ENCODE results near the gene TRPC6. TPM values are rescaled to one million over a fixed set of nuclear protein-coding genes. Genes with fewer than 3 reads are reported as not detected.
A peak's percentile ranks its signal among the peaks of the same experiment; 100 is the strongest.
"Not testable (repeated sequence)": the region's sequence is repeated elsewhere in the genome, so short reads cannot be mapped to it uniquely, and the experiment has no call there.

TRPC6 gene
- total RNA-seq, 2 donors from 2014 or later: 0.70 to 1.3 TPM

- DNase-seq: no peak
- no peak for ATAC-seq
- intact Hi-C loops (cut with DNase I, micrococcal nuclease): no loop called here
These were observed 117.5 kb downstream of the TRPC6 start for GRCh38 chr11:101466352-101466751.

DNA sequence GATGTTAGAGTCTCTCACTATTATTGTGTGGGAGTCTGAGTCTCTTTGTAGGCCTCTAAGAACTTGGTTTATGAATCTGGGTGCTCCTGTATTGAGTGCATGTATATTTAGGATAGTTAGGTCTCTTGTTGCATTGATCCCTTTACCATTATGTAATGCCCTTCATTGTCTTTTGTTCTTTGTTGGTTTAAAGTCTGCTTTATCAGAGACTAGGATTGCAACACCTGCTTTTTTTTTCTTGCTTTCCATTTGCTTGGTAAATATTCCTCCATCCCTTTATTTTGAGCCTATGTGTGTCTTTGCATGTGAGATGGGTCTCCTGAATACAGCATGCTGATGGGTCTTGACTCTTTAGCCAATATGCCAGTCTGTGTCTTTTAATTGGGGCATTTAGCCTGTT, 119.4 kb downstream of the TRPC6 start:
- ATAC-seq; DNase-seq; intact Hi-C loops (cut with DNase I, micrococcal nuclease): not testable (repeated sequence)

GRCh38 chr11:101459020-101459419, 124.8 kb downstream of the TRPC6 start:
- ATAC-seq (no peak), DNase-seq (no peak)
- intact Hi-C loops (cut with DNase I, micrococcal nuclease): loop anchor here in 1 of 2 donors (5.0 kb wide), 1 partner anchor 388 kb away; no protein-coding TSS in a partner anchor

- intact Hi-C loops (cut with DNase I, micrococcal nuclease): loop anchor here in 1 of 2 donors (5.0 kb wide), 1 partner anchor 389 kb away; no protein-coding TSS in a partner anchor
- no peak for ATAC-seq
These were observed 125.6 kb downstream of the TRPC6 start for GRCh38 chr11:101458161-101458560.

GRCh38 chr11:101456812-101457211, 127.0 kb downstream of the TRPC6 start:
- DNase-seq (no peak), ATAC-seq (no peak)
- intact Hi-C loops (cut with DNase I, micrococcal nuclease): loop anchor here in 1 of 2 donors (5.0 kb wide), 1 partner anchor 390 kb away; no protein-coding TSS in a partner anchor

More at GRCh38 chr11:101458161-101458560, 125.6 kb downstream of the TRPC6 start:
- no peak for DNase-seq

DNA sequence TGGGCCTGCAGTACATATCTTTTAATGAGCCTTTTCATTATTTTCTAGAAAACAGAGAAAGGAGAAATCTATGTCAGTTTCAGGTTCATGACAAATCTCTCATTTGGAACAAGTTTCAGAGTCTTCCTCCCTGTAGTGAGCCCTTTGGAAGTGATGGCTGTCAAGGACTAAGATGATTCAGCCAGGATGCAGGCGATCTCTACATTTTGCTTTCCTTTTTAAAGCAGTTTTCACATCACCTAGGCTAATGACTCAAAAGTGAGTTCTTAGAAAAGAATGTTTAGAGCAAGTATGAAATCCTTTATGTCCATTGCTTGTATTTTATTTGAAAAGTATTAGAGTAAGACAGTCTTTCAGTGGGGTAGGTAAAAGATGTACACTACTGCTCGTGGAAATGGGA, 130.1 kb downstream of the TRPC6 start:
- intact Hi-C loops (cut with DNase I, micrococcal nuclease): no loop called here
- DNase-seq (no peak), ATAC-seq (no peak)

GRCh38 chr11:101448881-101449442, 134.8 kb downstream of the TRPC6 start:
- ATAC-seq (no peak), DNase-seq (no peak)
- intact Hi-C loops (cut with DNase I, micrococcal nuclease): no loop called here

GRCh38 chr11:101446726-101447125, 137.1 kb downstream of the TRPC6 start:
- intact Hi-C loops (cut with DNase I, micrococcal nuclease): no loop called here
- ATAC-seq (no peak), DNase-seq (no peak)

GRCh38 chr11:101446238-101446637, 137.6 kb downstream of the TRPC6 start:
- intact Hi-C loops (cut with DNase I, micrococcal nuclease): no loop called here
- ATAC-seq (no peak), DNase-seq (no peak)

- DNase-seq: no peak
- ATAC-seq: no peak
- intact Hi-C loops (cut with DNase I, micrococcal nuclease): no loop called here
These were observed 138.0 kb downstream of the TRPC6 start for GRCh38 chr11:101445761-101446160.

DNA sequence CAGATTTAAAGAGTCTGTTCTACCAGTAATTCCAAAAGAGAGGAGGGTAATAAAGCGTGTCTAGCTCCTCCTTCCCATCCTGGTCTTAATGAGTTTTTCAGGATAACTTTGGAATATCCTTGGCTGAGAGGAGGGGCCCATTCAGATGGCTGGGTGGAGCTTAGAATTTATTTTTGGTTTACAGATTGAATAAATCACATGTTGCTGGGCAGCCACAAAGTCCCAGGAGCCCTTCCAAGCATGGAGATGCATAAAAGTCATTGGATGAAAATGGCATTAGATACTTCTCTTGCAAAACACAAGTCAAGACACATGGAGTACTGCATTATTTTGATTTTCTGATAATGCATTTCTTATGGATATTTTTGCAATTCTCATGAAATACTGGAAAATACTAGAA, 139.0 kb downstream of the TRPC6 start:
- intact Hi-C loops (cut with DNase I, micrococcal nuclease): no loop called here
- DNase-seq (no peak), ATAC-seq (no peak)

GRCh38 chr11:101444164-101444563, 139.6 kb downstream of the TRPC6 start:
- intact Hi-C loops (cut with DNase I, micrococcal nuclease): no loop called here
- peak; percentile 58 for ATAC-seq
- peak in 1 of 2 donors; percentile 25 for DNase-seq

- intact Hi-C loops (cut with DNase I, micrococcal nuclease): no loop called here
- ATAC-seq (peak; percentile 17), DNase-seq (no peak)
These were observed 140.8 kb downstream of the TRPC6 start for GRCh38 chr11:101442936-101443521.

GRCh38 chr11:101442171-101442570, 141.6 kb downstream of the TRPC6 start:
- DNase-seq (no peak), ATAC-seq (no peak)
- intact Hi-C loops (cut with DNase I, micrococcal nuclease): no loop called here

DNA sequence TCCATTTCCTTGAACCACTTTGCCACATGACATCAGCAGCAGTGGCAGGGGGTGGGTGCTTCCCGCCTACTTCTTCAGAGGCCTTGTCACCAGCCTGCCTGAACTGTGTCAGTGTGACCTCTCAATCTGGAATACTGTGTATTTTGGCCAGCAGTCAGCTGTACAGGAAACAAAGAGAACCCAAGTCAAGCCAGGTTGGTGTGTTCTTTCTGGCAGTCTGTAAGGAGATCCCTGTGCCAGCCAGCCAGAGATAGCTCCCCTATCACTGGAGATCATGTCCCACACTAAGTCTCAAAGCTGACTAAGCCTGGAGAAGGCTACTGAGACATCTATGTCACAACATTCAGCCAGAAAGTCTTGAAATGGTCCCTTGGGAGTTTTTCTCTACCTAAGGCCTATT, 142.1 kb downstream of the TRPC6 start:
- intact Hi-C loops (cut with DNase I, micrococcal nuclease): no loop called here
- DNase-seq (no peak), ATAC-seq (peak; percentile 50)

DNA sequence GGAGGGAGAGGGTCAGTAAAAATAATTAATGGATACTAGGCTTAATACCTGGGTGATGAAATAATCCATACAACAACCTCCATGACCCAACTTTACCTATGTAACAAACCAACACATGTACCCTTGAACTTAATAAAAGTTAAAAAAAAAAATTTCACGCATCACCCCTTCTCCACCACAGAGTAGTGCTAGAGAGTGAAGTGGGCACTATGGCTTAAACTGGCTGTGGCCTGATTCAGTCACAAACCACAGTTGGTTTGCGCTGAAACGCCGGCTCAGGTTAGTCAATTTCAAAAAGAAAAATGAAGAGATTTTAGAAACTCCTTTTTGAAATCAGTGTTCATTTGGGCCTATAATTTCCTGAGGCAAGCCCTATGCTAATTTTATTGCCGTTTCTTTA, 144.3 kb downstream of the TRPC6 start:
- DNase-seq: no peak
- ATAC-seq: no peak
- intact Hi-C loops (cut with DNase I, micrococcal nuclease): loop anchor here in 1 of 2 donors (5.0 kb wide), 1 partner anchor 52 kb away; no protein-coding TSS in a partner anchor

GRCh38 chr11:101438708-101439107, 145.1 kb downstream of the TRPC6 start:
- not testable (repeated sequence) for ATAC-seq, DNase-seq
- intact Hi-C loops (cut with DNase I, micrococcal nuclease): loop anchor here in 1 of 2 donors (5.0 kb wide), 1 partner anchor 51 kb away; no protein-coding TSS in a partner anchor

GRCh38 chr11:101438126-101438525, 145.7 kb downstream of the TRPC6 start:
- intact Hi-C loops (cut with DNase I, micrococcal nuclease): loop anchor here in 1 of 2 donors (5.0 kb wide), 1 partner anchor 51 kb away; no protein-coding TSS in a partner anchor

DNA sequence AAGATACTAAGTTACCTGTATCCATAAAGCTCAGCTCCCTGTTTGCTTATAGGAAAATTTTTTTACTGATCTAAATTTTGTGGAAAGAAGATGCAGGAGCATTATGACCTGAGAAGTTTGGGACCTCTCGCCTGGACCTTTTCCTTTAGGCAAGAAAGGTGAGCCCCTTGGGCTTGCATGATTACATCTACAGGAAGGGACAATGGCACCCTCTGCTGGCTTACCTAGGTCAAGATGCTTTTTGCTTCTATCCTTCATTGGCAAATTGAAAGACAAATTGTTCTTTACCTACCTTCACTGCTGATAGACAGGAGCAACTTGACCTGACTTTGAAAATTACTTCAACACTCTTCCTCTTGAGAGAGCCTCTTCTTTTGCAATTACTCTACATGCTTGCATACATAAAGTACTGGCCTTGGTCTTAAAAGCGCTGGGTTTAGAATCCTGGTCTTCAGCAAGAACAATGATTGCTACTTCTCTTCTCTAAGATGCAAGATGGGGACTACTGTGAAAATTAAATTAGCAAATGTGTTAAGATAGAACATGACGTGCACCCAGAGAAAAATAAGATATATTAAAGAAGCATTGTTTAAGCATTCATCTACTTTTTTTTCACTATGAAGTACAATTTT, 147.2 kb downstream of the TRPC6 start:
- intact Hi-C loops (cut with DNase I, micrococcal nuclease): loop anchor here in 1 of 2 donors (5.0 kb wide), 1 partner anchor 49 kb away; no protein-coding TSS in a partner anchor
- DNase-seq: peak in 1 of 2 donors; percentile 39
- ATAC-seq: no peak

More at GRCh38 chr11:101438126-101438525, 145.7 kb downstream of the TRPC6 start:
- ATAC-seq (no peak), DNase-seq (no peak)

Data from left colon (tissue), 2 donors.